ENCODE data around the gene ABCB6.

ABCB6 gene

DNA sequence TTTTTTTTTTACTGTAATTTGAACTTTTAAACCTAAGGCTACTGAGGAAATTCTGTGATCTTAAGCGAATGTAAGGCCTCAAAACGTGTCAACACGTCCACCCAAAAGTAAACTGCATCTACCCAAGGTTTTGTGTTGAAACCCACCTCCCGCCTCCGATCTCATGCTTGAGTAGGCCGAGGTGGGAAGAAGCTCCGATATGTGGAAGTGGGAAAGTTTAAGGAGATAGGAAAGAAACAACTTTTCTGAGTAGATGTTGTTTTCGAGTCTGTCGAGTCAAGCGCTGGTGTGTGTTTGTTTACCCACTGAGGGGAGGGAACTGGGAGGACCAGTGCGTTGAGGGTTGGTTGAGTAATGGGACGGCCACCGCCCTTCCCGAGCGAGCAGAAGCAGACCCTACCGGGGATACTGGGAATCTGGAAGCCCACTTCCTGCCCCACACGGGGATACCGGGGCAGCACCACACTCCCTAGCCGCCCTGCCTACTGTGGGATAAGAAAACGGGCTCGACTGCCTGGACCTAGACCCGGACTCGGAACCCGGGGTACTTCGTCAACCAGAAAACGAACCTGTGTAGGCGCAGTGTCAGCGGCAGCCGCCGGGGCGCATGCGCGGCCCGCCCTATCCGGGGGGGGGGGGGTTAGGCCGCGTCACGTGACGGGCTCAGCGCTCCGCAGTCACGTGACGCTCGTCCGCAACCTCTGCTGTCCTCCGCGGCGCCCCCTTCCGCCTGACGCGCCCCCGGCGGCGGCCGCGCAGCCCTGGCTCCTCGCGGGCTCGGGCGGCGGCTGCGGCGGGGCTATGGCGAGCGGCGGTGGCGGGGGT is 41.0 kb downstream of the ABCB6 start, which contains the start of gene RETREG2:
TSS of gene RETREG2 (plus strand) at position 724 of the 825 bp plus-strand sequence. CDS start at position 802, 78 bp downstream.
- Histone ChIP-seq H3K4me3 (ENCODE audit: low read depth in 1 of 2, low read length in 2 of 2) (peak within 1 kb of the TSS; percentile 88 to 95), H3K27me3 (ENCODE audit: control insufficient read depth in 1 of 2, insufficient read depth in 2 of 2, low read length in 2 of 2) (no peaks in the 10 kb centered on the region), H3K36me3 (ENCODE audit: control insufficient read depth in 1 of 2, insufficient read depth in 2 of 2, low read length in 2 of 2) (peaks cover 43 to 56% of the 10 kb centered on the region in 2 donors), H3K27ac (ENCODE audit: low read depth, low read length) (peak within 1 kb of the TSS; percentile 100), H3K9me3 (ENCODE audit: control insufficient read depth in 1 of 2, low read length in 2 of 2) (no peaks in the 10 kb centered on the region), H3K9ac (ENCODE audit: low read depth in 1 of 2, low read length in 2 of 2) (peak within 1 kb of the TSS; percentile 95 to 98), H3K4me1 (ENCODE audit: control insufficient read depth in 1 of 2, insufficient read depth in 2 of 2, low read length in 2 of 2) (peaks cover 26 to 29% of the 10 kb centered on the region in 2 donors)

DNA sequence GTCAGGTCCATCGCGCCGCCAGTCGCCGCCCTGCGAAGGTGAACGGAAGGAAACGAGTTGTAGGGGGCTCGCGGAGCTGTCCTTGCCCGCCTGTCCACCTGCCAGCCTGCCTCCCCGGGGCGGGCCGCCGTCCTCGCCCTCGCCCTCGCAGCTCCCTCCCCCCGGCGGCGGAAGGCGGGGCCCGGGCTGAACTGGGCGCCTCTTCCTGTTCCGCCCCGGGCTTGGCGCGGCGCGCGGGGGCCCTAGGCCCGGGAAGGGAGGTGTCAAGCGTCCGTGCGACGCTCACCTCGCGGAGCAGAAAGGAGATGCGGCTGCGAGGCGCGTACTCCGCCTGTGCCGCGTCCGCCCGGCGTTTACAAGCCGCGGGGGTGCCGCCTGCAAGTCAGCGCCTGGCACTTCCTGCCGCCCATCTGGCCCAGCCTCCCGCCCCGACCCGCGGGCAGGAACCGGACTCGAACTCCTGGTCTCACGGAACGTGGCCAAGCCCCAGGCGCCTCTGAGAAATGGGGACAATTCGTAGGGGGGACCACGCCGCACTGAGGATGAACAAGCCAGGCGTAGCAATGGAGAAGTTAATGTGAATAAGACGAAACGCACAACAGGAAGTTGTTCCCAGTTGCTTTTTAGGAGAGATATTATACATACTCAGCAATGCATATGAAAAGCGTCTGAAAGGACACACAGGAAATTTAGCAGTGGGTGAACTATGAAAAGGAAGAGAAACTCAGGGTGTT is 41.8 kb downstream of the ABCB6 start, which contains the start of gene CNPPD1:
TSS of gene CNPPD1 (minus strand) at position 108 of the 734 bp plus-strand sequence. CDS start at position 11, 97 bp downstream.
- Histone ChIP-seq H3K4me3 (ENCODE audit: low read depth in 1 of 2, low read length in 2 of 2) (peak within 1 kb of the TSS; percentile 95), H3K9ac (ENCODE audit: low read depth in 1 of 2, low read length in 2 of 2) (peak within 1 kb of the TSS; percentile 95 to 98), H3K27ac (ENCODE audit: low read depth, low read length) (peak within 1 kb of the TSS; percentile 100), H3K4me1 (ENCODE audit: control insufficient read depth in 1 of 2, insufficient read depth in 2 of 2, low read length in 2 of 2) (peaks cover 26 to 29% of the 10 kb centered on the region in 2 donors), H3K9me3 (ENCODE audit: control insufficient read depth in 1 of 2, low read length in 2 of 2) (no peaks in the 10 kb centered on the region), H3K27me3 (ENCODE audit: control insufficient read depth in 1 of 2, insufficient read depth in 2 of 2, low read length in 2 of 2) (no peaks in the 10 kb centered on the region), H3K36me3 (ENCODE audit: control insufficient read depth in 1 of 2, insufficient read depth in 2 of 2, low read length in 2 of 2) (peaks cover 39 to 56% of the 10 kb centered on the region in 2 donors)

DNA sequence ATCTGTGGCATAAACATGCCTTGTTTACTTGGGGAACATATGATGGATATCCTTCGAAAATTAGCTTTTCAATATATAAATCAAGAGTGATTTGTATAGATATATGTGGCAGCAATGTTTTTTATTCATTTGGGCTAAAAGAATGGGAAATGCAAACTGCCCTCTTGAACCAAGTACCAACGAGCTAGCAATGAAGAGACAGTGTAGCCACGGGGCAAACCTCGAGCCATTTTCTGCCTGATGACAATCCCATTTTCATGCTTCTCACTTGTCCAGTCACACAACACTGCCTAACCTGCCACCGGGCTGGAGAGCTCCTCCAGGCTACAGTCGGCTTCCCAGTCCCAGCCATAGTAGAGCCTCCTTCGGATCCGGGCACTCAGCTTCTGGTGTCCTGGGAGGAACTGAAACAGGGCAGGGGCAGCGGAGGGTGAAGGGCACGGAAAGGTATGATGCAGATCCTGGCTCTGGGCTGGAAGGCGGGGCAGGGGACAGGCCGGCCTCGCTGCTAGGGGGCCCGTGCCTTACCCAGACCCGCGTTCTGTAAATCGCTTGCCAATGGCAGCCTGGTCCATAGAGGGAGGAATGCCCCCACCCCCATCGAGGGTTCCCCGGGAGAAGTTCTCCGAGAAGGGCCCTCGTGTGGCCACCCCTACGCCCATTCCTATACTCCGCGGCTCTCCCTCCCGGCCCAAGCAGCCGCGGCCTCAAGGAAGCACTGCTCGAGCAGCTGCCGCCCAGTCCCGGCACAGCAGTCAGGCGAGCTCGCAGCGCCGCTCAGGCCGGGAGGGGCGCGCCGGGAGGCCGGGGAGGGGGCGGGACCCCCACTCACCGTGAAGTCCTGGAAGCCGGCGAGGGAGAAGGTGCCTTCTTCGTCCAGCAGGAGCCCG is 42.6 kb downstream of the ABCB6 start:
- peaks cover 31 to 56% of the 10 kb centered on the region in 2 donors for H3K36me3 ChIP-seq (ENCODE audit: control insufficient read depth in 1 of 2, insufficient read depth in 2 of 2, low read length in 2 of 2)
- H3K9ac ChIP-seq (ENCODE audit: low read depth in 1 of 2, low read length in 2 of 2) = peak overlapping the region; percentile 95 to 98
- H3K4me3 ChIP-seq (ENCODE audit: low read depth in 1 of 2, low read length in 2 of 2) = peak overlapping the region; percentile 95
- H3K27me3 ChIP-seq (ENCODE audit: control insufficient read depth in 1 of 2, insufficient read depth in 2 of 2, low read length in 2 of 2) = no peaks in the 10 kb centered on the region
- peaks cover 29% of the 10 kb centered on the region in 2 donors for H3K4me1 ChIP-seq (ENCODE audit: control insufficient read depth in 1 of 2, insufficient read depth in 2 of 2, low read length in 2 of 2)
- no peaks in the 10 kb centered on the region for H3K9me3 ChIP-seq (ENCODE audit: control insufficient read depth in 1 of 2, low read length in 2 of 2)
- H3K27ac ChIP-seq (ENCODE audit: low read depth, low read length) = peak overlapping the region; percentile 100

DNA sequence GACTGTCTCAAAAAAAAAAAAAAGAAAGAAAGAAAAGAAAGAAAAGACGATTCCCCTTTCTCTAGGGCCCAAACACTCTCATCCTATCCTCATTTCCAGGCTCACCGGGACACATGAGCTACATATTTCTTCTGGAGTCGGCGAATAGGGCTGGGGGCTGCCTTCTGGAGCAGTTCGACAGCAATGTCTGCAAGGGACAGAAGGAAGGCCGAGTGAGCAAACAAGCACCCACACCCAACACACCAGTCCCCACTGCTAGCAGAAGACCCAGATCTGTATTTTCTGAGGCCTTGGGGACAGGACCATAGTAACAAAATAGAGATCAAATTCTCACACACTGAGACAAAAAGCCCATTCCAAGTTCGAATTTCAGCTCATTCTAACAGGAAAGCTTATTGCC is 43.3 kb downstream of the ABCB6 start:
- Histone ChIP-seq H3K4me1 (ENCODE audit: control insufficient read depth in 1 of 2, insufficient read depth in 2 of 2, low read length in 2 of 2) (peaks cover 35% of the 10 kb centered on the region in 2 donors), H3K9ac (ENCODE audit: low read depth in 1 of 2, low read length in 2 of 2) (peak overlapping the region; percentile 95 to 98), H3K4me3 (ENCODE audit: low read depth in 1 of 2, low read length in 2 of 2) (peak overlapping the region; percentile 95), H3K27ac (ENCODE audit: low read depth, low read length) (no peak overlapping the region), H3K9me3 (ENCODE audit: control insufficient read depth in 1 of 2, low read length in 2 of 2) (no peaks in the 10 kb centered on the region), H3K27me3 (ENCODE audit: control insufficient read depth in 1 of 2, insufficient read depth in 2 of 2, low read length in 2 of 2) (no peaks in the 10 kb centered on the region), H3K36me3 (ENCODE audit: control insufficient read depth in 1 of 2, insufficient read depth in 2 of 2, low read length in 2 of 2) (peaks cover 24 to 49% of the 10 kb centered on the region in 2 donors)

DNA sequence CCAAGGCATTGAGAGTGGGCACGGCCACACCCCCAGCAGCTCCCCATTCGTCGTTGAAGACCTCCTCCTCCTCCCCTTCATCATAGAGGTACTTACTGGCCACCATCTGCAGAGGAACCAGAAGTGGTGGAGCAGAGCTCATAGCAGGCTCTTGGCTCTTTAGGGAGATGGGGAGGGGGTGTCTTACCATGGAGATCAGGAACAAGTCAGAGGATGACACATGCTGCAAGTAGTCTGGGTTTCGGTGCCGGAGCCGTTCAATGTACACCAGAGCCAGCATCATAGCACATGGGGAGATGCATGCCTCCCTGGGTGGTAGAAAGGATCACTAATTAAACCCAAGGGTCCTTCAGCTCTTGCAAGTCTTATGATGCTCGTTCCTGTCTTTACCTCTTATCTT is 44.0 kb downstream of the ABCB6 start:
- H3K36me3 ChIP-seq (ENCODE audit: control insufficient read depth in 1 of 2, insufficient read depth in 2 of 2, low read length in 2 of 2) = peaks cover 21 to 42% of the 10 kb centered on the region in 2 donors
- H3K9ac ChIP-seq (ENCODE audit: low read depth in 1 of 2, low read length in 2 of 2) = no peak overlapping the region
- no peak overlapping the region for H3K4me3 ChIP-seq (ENCODE audit: low read depth in 1 of 2, low read length in 2 of 2)
- H3K27ac ChIP-seq (ENCODE audit: low read depth, low read length) = no peak overlapping the region
- no peaks in the 10 kb centered on the region for H3K9me3 ChIP-seq (ENCODE audit: control insufficient read depth in 1 of 2, low read length in 2 of 2)
- no peaks in the 10 kb centered on the region for H3K27me3 ChIP-seq (ENCODE audit: control insufficient read depth in 1 of 2, insufficient read depth in 2 of 2, low read length in 2 of 2)
- H3K4me1 ChIP-seq (ENCODE audit: control insufficient read depth in 1 of 2, insufficient read depth in 2 of 2, low read length in 2 of 2) = peaks cover 35 to 42% of the 10 kb centered on the region in 2 donors

DNA sequence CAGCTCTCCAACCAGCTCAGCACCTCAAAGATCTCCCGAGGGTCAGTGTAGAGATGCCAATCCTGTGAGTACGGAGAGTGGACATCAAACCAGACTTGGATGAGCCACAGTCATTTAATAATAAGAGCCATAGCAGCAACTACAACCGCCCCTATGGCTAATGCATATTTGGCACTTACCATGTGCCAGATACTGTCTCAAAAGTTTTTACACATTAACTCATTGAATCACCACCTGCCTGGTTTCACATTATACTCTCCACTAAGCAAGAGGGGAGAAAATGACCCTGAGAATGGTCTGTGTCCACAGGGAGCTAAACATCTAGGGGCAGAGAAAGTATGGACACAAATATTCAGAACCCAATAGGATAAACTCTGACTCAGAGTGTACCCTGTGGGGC is 44.6 kb downstream of the ABCB6 start:
- Histone ChIP-seq H3K9me3 (ENCODE audit: control insufficient read depth in 1 of 2, low read length in 2 of 2) (no peaks in the 10 kb centered on the region), H3K27me3 (ENCODE audit: control insufficient read depth in 1 of 2, insufficient read depth in 2 of 2, low read length in 2 of 2) (no peaks in the 10 kb centered on the region), H3K9ac (ENCODE audit: low read depth in 1 of 2, low read length in 2 of 2) (no peak overlapping the region), H3K4me1 (ENCODE audit: control insufficient read depth in 1 of 2, insufficient read depth in 2 of 2, low read length in 2 of 2) (peaks cover 35 to 42% of the 10 kb centered on the region in 2 donors), H3K4me3 (ENCODE audit: low read depth in 1 of 2, low read length in 2 of 2) (no peak overlapping the region), H3K36me3 (ENCODE audit: control insufficient read depth in 1 of 2, insufficient read depth in 2 of 2, low read length in 2 of 2) (peaks cover 21 to 39% of the 10 kb centered on the region in 2 donors), H3K27ac (ENCODE audit: low read depth, low read length) (no peak overlapping the region)

DNA sequence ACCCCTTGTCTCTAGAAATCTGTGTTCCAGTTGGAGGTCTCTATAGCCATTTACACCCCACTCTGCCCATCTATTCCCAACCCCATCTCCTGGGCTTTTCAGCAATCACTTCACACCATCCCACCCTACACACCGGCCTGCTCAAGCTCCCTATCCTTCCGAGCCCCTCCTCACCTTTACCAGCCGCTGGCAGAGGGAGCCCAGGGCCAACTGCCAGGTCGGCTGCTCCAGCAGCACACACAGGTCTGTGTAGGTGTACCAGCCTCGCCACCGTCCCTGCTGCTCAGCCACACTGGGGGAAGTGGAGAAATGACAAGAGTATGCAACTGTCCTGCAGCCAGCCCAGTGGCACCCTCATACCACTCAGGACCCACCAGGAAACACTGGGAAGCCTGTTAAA is 45.6 kb downstream of the ABCB6 start:
- no peaks in the 10 kb centered on the region for H3K9me3 ChIP-seq (ENCODE audit: control insufficient read depth in 1 of 2, low read length in 2 of 2)
- peaks cover 21 to 39% of the 10 kb centered on the region in 2 donors for H3K36me3 ChIP-seq (ENCODE audit: control insufficient read depth in 1 of 2, insufficient read depth in 2 of 2, low read length in 2 of 2)
- no peak overlapping the region for H3K9ac ChIP-seq (ENCODE audit: low read depth in 1 of 2, low read length in 2 of 2)
- H3K4me3 ChIP-seq (ENCODE audit: low read depth in 1 of 2, low read length in 2 of 2) = no peak overlapping the region
- H3K27ac ChIP-seq (ENCODE audit: low read depth, low read length) = no peak overlapping the region
- no peaks in the 10 kb centered on the region for H3K27me3 ChIP-seq (ENCODE audit: control insufficient read depth in 1 of 2, insufficient read depth in 2 of 2, low read length in 2 of 2)
- peaks cover 34 to 46% of the 10 kb centered on the region in 2 donors for H3K4me1 ChIP-seq (ENCODE audit: control insufficient read depth in 1 of 2, insufficient read depth in 2 of 2, low read length in 2 of 2)

DNA sequence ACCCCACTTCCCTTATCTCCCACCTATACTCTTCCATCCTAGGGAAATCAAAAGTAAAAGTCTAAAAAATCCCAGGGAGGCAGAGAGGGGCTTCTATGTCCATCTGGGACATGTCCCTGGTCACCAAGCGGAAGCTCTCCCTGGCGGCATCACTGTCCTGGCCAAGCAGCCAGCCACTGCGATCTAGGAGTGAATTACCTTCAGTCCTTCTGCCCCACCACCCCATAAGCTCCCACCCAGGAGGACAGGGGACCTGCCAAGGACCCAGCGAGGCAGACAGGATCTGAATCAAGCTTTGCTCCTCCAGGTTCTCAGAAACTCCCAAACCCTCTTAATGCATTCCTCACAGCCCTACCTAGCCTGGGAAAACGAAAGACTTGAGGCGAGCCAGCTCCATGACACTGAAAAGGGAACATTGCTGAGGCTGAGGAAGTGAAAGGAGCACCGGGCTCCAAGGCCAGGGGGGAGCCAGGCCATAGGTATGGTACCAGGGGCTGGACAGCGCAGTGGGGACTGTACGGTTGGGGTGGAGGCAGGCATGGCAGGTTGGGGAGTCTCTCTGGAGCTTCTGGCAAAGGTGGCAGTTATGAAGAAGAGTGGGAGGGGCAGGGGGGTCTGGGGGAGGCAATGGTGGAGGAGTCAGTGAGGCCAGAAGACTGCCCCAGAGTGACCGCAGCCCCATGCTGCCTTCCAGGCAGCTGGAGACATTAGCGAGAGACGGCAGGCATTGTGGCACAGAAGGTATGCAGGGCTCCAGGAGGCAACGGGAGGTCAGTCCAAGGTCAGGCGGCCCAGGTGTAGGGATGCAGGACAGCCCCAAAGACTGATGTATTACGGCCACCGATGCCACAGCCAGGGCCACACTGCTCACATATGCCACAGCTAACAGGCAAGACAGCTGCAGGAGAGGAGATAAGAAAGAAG is 46.3 kb downstream of the ABCB6 start:
- Histone ChIP-seq H3K4me3 (ENCODE audit: low read depth in 1 of 2, low read length in 2 of 2) (no peak overlapping the region), H3K27me3 (ENCODE audit: control insufficient read depth in 1 of 2, insufficient read depth in 2 of 2, low read length in 2 of 2) (no peaks in the 10 kb centered on the region), H3K27ac (ENCODE audit: low read depth, low read length) (no peak overlapping the region), H3K9me3 (ENCODE audit: control insufficient read depth in 1 of 2, low read length in 2 of 2) (no peaks in the 10 kb centered on the region), H3K4me1 (ENCODE audit: control insufficient read depth in 1 of 2, insufficient read depth in 2 of 2, low read length in 2 of 2) (peaks cover 32 to 47% of the 10 kb centered on the region in 2 donors), H3K9ac (ENCODE audit: low read depth in 1 of 2, low read length in 2 of 2) (no peak overlapping the region), H3K36me3 (ENCODE audit: control insufficient read depth in 1 of 2, insufficient read depth in 2 of 2, low read length in 2 of 2) (peaks cover 21 to 39% of the 10 kb centered on the region in 2 donors)

DNA sequence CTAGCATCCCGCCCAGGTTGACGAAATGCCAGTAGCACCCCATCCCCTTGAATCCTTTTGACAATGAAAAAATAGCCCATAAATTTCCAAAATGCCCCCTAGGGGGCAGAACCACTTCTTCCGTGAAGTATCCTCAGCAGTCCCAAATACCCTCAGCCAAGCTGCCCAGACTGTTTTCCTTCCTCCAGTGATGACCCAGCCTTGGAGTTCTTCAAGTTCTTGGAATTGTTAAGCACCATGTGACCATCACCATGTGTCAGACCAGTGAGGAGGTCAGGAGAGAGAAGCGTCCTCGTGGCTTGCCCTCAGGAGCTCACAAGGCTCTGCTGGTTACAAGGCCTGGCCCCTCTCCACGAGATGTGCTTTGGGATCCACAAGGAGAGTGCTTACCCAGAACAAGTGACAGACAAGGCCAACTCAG is 47.5 kb downstream of the ABCB6 start:
- no peak overlapping the region for H3K9ac ChIP-seq (ENCODE audit: low read depth in 1 of 2, low read length in 2 of 2)
- no peak overlapping the region for H3K4me3 ChIP-seq (ENCODE audit: low read depth in 1 of 2, low read length in 2 of 2)

More for the DNA sequence above, 47.5 kb downstream of the ABCB6 start:
- H3K27me3 ChIP-seq (ENCODE audit: control insufficient read depth in 1 of 2, insufficient read depth in 2 of 2, low read length in 2 of 2) = no peaks in the 10 kb centered on the region
- peaks cover 28 to 47% of the 10 kb centered on the region in 2 donors for H3K4me1 ChIP-seq (ENCODE audit: control insufficient read depth in 1 of 2, insufficient read depth in 2 of 2, low read length in 2 of 2)
- no peak overlapping the region for H3K27ac ChIP-seq (ENCODE audit: low read depth, low read length)
- peaks cover 21 to 43% of the 10 kb centered on the region in 2 donors for H3K36me3 ChIP-seq (ENCODE audit: control insufficient read depth in 1 of 2, insufficient read depth in 2 of 2, low read length in 2 of 2)
- H3K9me3 ChIP-seq (ENCODE audit: control insufficient read depth in 1 of 2, low read length in 2 of 2) = no peaks in the 10 kb centered on the region
